ENCODE measurements around the gene DES.

DES gene

GRCh38 chr2:219430633-219431615 is 12.7 kb downstream of the DES start:
- peak; percentile 40 for TF ChIP-seq CTCF (IDR thresholded peaks at IDR 0.05; ENCODE audit: control insufficient read depth, insufficient read depth, low read depth, low read length, missing control alignments)
- no peak overlapping the region for H3K4me3 ChIP-seq (ENCODE audit: control insufficient read depth, low read depth, low read length)
- no peak for DNase-seq (ENCODE audit: low read depth)

- H3K4me3 ChIP-seq (ENCODE audit: control insufficient read depth, low read depth, low read length) = no peak overlapping the region
- peak; percentile 48 for TF ChIP-seq CTCF (IDR thresholded peaks at IDR 0.05; ENCODE audit: control insufficient read depth, insufficient read depth, low read depth, low read length, missing control alignments)
- DNase-seq (ENCODE audit: low read depth) = no peak
These were observed 15.7 kb downstream of the DES start for GRCh38 chr2:219433666-219434467.

- DNase-seq (ENCODE audit: low read depth) = no peak
- H3K4me3 ChIP-seq (ENCODE audit: control insufficient read depth, low read depth, low read length) = no peak overlapping the region
- TF ChIP-seq CTCF (IDR thresholded peaks at IDR 0.05; ENCODE audit: control insufficient read depth, insufficient read depth, low read depth, low read length, missing control alignments) = no peak
These were observed 16.2 kb downstream of the DES start for GRCh38 chr2:219434468-219434717.

- TF ChIP-seq CTCF (IDR thresholded peaks at IDR 0.05; ENCODE audit: control insufficient read depth, insufficient read depth, low read depth, low read length, missing control alignments) = no peak
- DNase-seq (ENCODE audit: low read depth) = no peak
- H3K4me3 ChIP-seq (ENCODE audit: control insufficient read depth, low read depth, low read length) = no peak within 1 kb of the TSS
These were observed 16.7 kb downstream of the DES start, which contains the start of gene SPEG for GRCh38 chr2:219434718-219435525. SPEG (plus strand) TSS chr2:219434843; CDS start chr2:219434978, 135 bp downstream.

GRCh38 chr2:219435701-219436100 is 17.5 kb downstream of the DES start:
- TF ChIP-seq CTCF (IDR thresholded peaks at IDR 0.05; ENCODE audit: control insufficient read depth, insufficient read depth, low read depth, low read length, missing control alignments) = no peak
- no peak for DNase-seq (ENCODE audit: low read depth)
- H3K4me3 ChIP-seq (ENCODE audit: control insufficient read depth, low read depth, low read length) = no peak overlapping the region

GRCh38 chr2:219436491-219436890 is 18.3 kb downstream of the DES start:
- no peak for TF ChIP-seq CTCF (IDR thresholded peaks at IDR 0.05; ENCODE audit: control insufficient read depth, insufficient read depth, low read depth, low read length, missing control alignments)
- H3K4me3 ChIP-seq (ENCODE audit: control insufficient read depth, low read depth, low read length) = no peak overlapping the region
- no peak for DNase-seq (ENCODE audit: low read depth)

All from AG09309 (cell line).